Measurements from ENCODE around the gene MACROD2. TPM values are rescaled to one million over a fixed set of nuclear protein-coding genes. Genes with fewer than 3 reads are reported as not detected.

Gene MACROD2
- total and polyA plus RNA-seq, 11 donors, result 0.54 to 5.4 (median 2.4) TPM

DNA sequence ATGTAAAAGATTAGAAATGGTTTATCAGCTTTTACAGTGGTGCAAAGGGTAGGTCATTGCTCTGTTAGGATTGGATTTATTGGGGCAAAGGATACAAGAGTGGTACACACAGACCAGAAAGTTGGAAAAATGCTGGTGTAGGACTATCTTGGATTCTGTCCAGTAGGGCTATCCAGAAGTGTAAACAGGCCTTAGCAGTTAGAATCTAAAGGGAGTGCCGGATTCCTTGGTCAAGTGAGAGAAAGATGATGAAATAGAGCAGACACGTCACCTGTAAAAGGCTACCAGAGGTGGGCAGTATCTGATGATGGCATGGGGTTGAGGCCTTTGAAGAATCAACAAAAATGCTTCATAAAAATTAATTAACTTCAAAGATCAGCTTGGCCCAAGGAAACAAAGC lies 1602.0 kb downstream of the MACROD2 start:
- H3K27me3 ChIP-seq, result no peaks in the 10 kb centered on the region
- 83 to 90% (median 87%) methylated on average over 2 of the region's 2 CpGs for WGBS, 4 donors
- ATAC-seq (no peak), DNase-seq (no peak)
- H3K36me3 ChIP-seq, result no peaks in the 10 kb centered on the region
- no peak overlapping the region for H3K27ac ChIP-seq
- intact Hi-C loops (cut with DNase I), result no loop called here
- H3K9me3 ChIP-seq, result no peaks in the 10 kb centered on the region
- TF ChIP-seq POLR2A (IDR thresholded peaks at IDR 0.05), result no peak
- no peak overlapping the region for H3K4me3 ChIP-seq
- no peaks in the 10 kb centered on the region for H3K4me1 ChIP-seq

GRCh38 chr20:15599961-15600360 lies 1604.6 kb downstream of the MACROD2 start:
- Histone ChIP-seq H3K4me3 (no peak overlapping the region), H3K27ac (no peak overlapping the region), H3K9me3 (no peaks in the 10 kb centered on the region), H3K27me3 (no peaks in the 10 kb centered on the region), H3K36me3 (no peaks in the 10 kb centered on the region), H3K4me1 (no peaks in the 10 kb centered on the region)
- DNase-seq (no peak), ATAC-seq (no peak)
- TF ChIP-seq, protein P1, sequence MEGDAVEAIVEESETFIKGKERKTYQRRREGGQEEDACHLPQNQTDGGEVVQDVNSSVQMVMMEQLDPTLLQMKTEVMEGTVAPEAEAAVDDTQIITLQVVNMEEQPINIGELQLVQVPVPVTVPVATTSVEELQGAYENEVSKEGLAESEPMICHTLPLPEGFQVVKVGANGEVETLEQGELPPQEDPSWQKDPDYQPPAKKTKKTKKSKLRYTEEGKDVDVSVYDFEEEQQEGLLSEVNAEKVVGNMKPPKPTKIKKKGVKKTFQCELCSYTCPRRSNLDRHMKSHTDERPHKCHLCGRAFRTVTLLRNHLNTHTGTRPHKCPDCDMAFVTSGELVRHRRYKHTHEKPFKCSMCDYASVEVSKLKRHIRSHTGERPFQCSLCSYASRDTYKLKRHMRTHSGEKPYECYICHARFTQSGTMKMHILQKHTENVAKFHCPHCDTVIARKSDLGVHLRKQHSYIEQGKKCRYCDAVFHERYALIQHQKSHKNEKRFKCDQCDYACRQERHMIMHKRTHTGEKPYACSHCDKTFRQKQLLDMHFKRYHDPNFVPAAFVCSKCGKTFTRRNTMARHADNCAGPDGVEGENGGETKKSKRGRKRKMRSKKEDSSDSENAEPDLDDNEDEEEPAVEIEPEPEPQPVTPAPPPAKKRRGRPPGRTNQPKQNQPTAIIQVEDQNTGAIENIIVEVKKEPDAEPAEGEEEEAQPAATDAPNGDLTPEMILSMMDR (IDR thresholded peaks at IDR 0.05), result no peak
- no peak for TF ChIP-seq POLR2A (IDR thresholded peaks at IDR 0.05)
- intact Hi-C loops (cut with DNase I), result no loop called here
- WGBS, 4 donors, result 65 to 76% (median 72%) methylated on average over 2 of the region's 2 CpGs

DNA sequence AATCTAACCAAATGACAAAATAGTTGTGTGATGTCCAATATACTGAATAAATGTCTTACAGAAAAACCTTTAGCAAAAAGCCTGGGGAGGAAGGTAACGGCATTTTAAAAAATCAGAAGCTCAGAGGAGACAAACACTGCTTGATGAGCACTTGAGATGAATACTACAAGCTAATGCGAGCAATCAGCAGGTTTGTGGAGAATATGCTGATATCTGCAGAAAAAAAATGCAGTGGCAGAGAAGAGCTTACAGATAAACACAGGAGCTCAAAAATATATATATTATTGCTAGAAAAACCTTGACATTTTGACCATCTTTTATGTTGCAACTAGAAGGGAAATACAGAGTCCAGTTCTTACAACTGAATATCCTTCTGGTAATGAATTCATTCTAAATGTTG lies 1605.2 kb downstream of the MACROD2 start:
- intact Hi-C loops (cut with DNase I), result no loop called here
- Histone ChIP-seq H3K4me3 (no peak overlapping the region), H3K27ac (no peak overlapping the region), H3K9me3 (no peaks in the 10 kb centered on the region), H3K36me3 (no peaks in the 10 kb centered on the region), H3K4me1 (no peaks in the 10 kb centered on the region), H3K27me3 (no peaks in the 10 kb centered on the region)
- ATAC-seq (no peak), DNase-seq (no peak)
- TF ChIP-seq, protein P1 (IDR thresholded peaks at IDR 0.05), result no peak
- no peak for TF ChIP-seq POLR2A (IDR thresholded peaks at IDR 0.05)
- 82 to 90% (median 89%) methylated on average over 2 of the region's 2 CpGs for WGBS, 4 donors

GRCh38 chr20:15603506-15603905 lies 1608.2 kb downstream of the MACROD2 start:
- Histone ChIP-seq H3K36me3 (no peaks in the 10 kb centered on the region), H3K9me3 (no peaks in the 10 kb centered on the region), H3K4me3 (no peak overlapping the region), H3K27me3 (no peaks in the 10 kb centered on the region), H3K4me1 (no peaks in the 10 kb centered on the region), H3K27ac (no peak overlapping the region)
- intact Hi-C loops (cut with DNase I), result no loop called here
- no peak for DNase-seq
- no peak for ATAC-seq
- TF ChIP-seq POLR2A (IDR thresholded peaks at IDR 0.05), result no peak
- TF ChIP-seq, protein P1 (IDR thresholded peaks at IDR 0.05), result no peak

- 71 to 80% (median 74%) methylated on average over 4 of the region's 4 CpGs for WGBS, 4 donors
Observed at GRCh38 chr20:15603978-15604805, 1608.9 kb downstream of the MACROD2 start.

More at GRCh38 chr20:15603978-15604805, 1608.9 kb downstream of the MACROD2 start:
- no peaks in the 10 kb centered on the region for H3K36me3 ChIP-seq
- TF ChIP-seq POLR2A (IDR thresholded peaks at IDR 0.05), result no peak
- TF ChIP-seq, protein P1 (IDR thresholded peaks at IDR 0.05), result no peak
- H3K27ac ChIP-seq, result no peak overlapping the region
- intact Hi-C loops (cut with DNase I), result no loop called here
- H3K27me3 ChIP-seq, result no peaks in the 10 kb centered on the region
- H3K4me3 ChIP-seq, result no peak overlapping the region
- no peaks in the 10 kb centered on the region for H3K4me1 ChIP-seq
- H3K9me3 ChIP-seq, result no peaks in the 10 kb centered on the region
- no peak for DNase-seq
- no peak for ATAC-seq
